ENCODE results near the gene PPFIBP2. TPM values are rescaled to one million over a fixed set of nuclear protein-coding genes. Genes with fewer than 3 reads are reported as not detected.

PPFIBP2 gene
- total RNA-seq, 2 experiments from 2014 or later, result 19.9 to 25.7 TPM

DNA sequence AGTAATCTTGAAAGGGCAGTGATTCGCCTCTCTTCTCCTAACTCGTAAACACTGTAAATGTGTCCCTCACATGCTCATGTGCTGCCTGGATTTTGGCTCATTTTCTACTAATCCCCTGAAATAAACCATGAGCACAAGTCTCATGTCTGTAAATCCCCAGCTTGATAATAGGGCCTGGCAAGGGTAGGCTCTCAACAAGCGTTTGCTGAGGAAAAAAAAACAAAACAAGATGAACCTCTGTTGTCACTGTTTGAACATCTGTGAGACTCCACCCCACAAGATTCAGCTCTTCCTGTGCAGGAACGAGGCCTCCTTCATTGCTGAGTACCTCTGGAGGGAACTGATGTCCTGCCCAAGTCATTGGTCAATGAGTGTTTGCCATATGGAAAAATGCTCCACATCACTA is 164.0 kb downstream of the PPFIBP2 start:
- no peak for ATAC-seq (ENCODE audit: low read depth)
- H3K4me3 Mint-ChIP-seq, result no peak overlapping the region
- H3K4me1 Mint-ChIP-seq, result peaks cover 3% of the 10 kb centered on the region
- H3K27me3 Mint-ChIP-seq, result peaks cover 43% of the 10 kb centered on the region
- no peaks in the 10 kb centered on the region for H3K9me3 Mint-ChIP-seq
- POLR2A ChIA-PET, result no interaction called here
- no peak for DNase-seq
- no peak overlapping the region for H3K27ac Mint-ChIP-seq
- H3K36me3 Mint-ChIP-seq, result no peaks in the 10 kb centered on the region

DNA sequence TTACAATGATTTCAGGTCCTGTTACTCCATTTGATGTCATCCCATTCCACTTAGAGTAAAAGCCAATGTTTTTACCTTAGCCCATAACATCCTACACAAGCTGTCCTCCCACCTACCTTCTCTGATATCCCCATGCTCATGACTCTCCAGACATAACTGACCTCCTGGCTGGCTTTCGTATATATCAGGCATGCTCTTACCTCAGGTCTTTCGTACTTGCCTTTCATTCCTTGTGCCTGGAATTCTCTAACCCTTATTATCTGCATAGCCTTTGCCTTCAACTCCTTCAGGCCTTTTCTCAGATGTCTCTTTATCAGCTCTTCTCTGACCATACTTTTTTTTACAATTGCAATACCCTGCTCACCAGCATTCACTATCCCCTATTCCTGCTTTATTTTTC is 169.8 kb downstream of the PPFIBP2 start:
- H3K4me3 Mint-ChIP-seq, result no peak overlapping the region
- H3K36me3 Mint-ChIP-seq, result no peaks in the 10 kb centered on the region
- H3K4me1 Mint-ChIP-seq, result no peaks in the 10 kb centered on the region
- POLR2A ChIA-PET, result no interaction called here
- peaks cover 12% of the 10 kb centered on the region for H3K27me3 Mint-ChIP-seq
- H3K27ac Mint-ChIP-seq, result no peak overlapping the region
- no peak for ATAC-seq (ENCODE audit: low read depth)
- no peak for DNase-seq
- no peaks in the 10 kb centered on the region for H3K9me3 Mint-ChIP-seq

DNA sequence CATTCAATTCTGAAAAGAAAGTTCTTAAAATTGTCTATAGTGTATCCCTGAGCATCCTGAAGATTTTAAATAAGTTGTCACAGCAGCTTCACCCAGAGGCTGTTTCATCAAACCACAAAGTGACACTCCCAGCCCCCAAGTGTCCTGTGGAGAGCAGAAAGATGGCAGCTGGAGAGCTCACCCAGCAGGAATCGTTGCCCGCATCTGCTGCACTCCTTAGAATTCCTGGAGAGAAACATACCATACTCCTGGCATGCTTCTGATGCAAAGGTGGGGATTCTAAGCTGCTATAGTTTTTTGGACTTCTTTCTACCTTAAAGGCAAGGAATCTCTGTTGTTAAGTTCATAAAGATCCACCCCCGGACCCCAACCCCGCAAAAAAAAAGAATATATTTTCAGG is 173.0 kb downstream of the PPFIBP2 start:
- H3K27ac Mint-ChIP-seq, result no peak overlapping the region
- POLR2A ChIA-PET, result no interaction called here
- ATAC-seq (ENCODE audit: low read depth) (no peak), DNase-seq (no peak)
- H3K36me3 Mint-ChIP-seq, result no peaks in the 10 kb centered on the region
- no peaks in the 10 kb centered on the region for H3K9me3 Mint-ChIP-seq
- H3K4me1 Mint-ChIP-seq, result no peaks in the 10 kb centered on the region
- peaks cover 22% of the 10 kb centered on the region for H3K27me3 Mint-ChIP-seq
- no peak overlapping the region for H3K4me3 Mint-ChIP-seq

DNA sequence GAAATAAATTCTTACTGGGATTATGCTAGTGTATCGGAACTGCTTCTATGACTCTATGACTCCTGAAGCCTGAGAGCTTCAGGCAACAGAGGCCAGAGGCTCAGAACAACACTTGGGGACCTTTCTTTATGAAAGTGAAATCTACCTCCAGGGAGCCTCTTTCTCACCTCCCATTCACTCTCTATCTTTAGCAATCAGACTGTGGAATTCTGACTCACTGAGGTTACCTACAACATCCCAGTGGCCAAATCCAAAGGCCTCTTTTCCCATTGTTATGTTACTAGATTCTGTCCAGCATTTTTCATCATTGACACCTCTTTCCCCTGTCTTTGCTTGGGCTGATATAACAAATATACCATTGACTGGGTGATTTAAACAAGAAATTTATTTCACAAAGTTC is 173.6 kb downstream of the PPFIBP2 start:
- no peak overlapping the region for H3K4me3 Mint-ChIP-seq
- ATAC-seq (ENCODE audit: low read depth) (no peak), DNase-seq (no peak)
- H3K4me1 Mint-ChIP-seq, result no peaks in the 10 kb centered on the region
- POLR2A ChIA-PET, result no interaction called here
- H3K36me3 Mint-ChIP-seq, result no peaks in the 10 kb centered on the region
- H3K27ac Mint-ChIP-seq, result no peak overlapping the region
- H3K9me3 Mint-ChIP-seq, result no peaks in the 10 kb centered on the region
- peaks cover 23% of the 10 kb centered on the region for H3K27me3 Mint-ChIP-seq

DNA sequence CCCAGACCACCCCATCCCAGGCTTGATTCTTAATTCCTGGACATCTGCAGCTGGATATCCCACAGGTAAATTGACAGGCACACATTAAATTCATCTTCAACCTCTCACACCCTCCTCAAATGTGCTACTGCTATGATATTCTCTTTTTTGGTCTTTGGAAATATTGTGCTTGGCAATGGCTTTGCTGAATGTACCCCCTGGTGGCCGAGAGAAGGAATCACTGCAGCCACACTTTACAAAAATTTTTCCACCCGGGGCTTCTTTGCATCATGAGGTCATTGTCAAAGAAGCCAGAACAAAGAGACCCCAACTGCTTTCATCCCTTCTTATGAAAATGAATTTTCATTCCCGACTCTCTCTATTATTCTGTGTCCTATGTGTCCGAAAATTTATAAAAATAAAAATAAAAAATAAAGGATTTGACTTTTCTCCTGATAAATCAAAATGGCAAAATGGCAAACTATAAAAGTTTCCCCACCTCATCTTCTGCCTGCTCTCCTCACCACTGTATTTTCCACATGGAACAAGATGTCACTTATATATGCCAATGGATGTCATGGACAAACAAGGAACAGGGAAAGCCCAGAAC is 174.5 kb downstream of the PPFIBP2 start:
- POLR2A ChIA-PET, result no interaction called here
- H3K27me3 Mint-ChIP-seq, result peaks cover 30% of the 10 kb centered on the region
- H3K9me3 Mint-ChIP-seq, result no peaks in the 10 kb centered on the region
- ATAC-seq (ENCODE audit: low read depth), result no peak
- H3K27ac Mint-ChIP-seq, result no peak overlapping the region
- H3K4me1 Mint-ChIP-seq, result no peaks in the 10 kb centered on the region
- no peaks in the 10 kb centered on the region for H3K36me3 Mint-ChIP-seq
- no peak for DNase-seq
- no peak overlapping the region for H3K4me3 Mint-ChIP-seq

DNA sequence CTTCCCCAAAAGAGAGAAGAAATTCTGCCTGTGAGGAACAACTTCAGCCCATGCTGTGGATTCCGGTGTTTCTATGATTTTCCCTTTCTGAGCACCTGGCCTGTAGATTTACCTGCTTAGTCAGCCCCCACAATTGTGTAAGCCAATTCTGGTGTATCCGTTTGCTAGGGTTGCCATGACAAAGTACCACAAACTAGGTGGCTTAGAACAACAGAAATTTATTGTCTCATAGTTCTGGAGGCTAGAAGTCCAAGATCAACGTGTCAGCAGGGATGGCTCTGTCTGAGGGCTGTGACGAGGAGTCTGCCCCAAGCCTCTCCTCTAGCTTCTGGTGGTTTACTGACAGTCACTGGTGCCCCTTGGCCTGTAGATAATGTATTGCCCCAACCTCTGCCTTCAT is 175.4 kb downstream of the PPFIBP2 start:
- POLR2A ChIA-PET, result no interaction called here
- no peak for ATAC-seq (ENCODE audit: low read depth)
- Mint-ChIP-seq H3K4me1 (peaks cover under 1% of the 10 kb centered on the region), H3K27ac (no peak overlapping the region), H3K27me3 (peaks cover 40% of the 10 kb centered on the region), H3K9me3 (no peaks in the 10 kb centered on the region), H3K36me3 (no peaks in the 10 kb centered on the region), H3K4me3 (no peak overlapping the region)
- DNase-seq, result no peak

DNA sequence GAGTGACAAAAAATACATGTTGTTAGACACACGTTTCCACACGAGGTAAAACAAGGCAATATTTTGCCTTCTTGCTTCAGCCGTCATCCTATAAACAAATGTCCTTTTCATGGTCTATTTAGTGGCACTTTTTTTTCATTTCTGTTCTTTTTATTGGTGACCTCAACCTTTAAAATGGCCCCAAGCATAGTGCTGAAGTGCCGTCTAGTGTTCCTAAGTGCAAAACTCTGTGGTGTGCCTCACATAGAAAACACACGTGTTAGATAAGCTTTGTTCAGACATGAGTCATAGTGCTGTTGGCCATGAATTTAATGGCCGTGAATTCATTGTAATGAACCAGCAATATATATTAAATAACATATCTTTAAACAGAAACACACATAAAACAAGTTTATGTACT is 176.8 kb downstream of the PPFIBP2 start:
- Mint-ChIP-seq H3K9me3 (no peaks in the 10 kb centered on the region), H3K36me3 (no peaks in the 10 kb centered on the region), H3K4me1 (peaks cover 1% of the 10 kb centered on the region), H3K27me3 (peaks cover 40% of the 10 kb centered on the region), H3K4me3 (no peak overlapping the region), H3K27ac (no peak overlapping the region)
- DNase-seq (no peak), ATAC-seq (ENCODE audit: low read depth) (no peak)
- POLR2A ChIA-PET, result no interaction called here

DNA sequence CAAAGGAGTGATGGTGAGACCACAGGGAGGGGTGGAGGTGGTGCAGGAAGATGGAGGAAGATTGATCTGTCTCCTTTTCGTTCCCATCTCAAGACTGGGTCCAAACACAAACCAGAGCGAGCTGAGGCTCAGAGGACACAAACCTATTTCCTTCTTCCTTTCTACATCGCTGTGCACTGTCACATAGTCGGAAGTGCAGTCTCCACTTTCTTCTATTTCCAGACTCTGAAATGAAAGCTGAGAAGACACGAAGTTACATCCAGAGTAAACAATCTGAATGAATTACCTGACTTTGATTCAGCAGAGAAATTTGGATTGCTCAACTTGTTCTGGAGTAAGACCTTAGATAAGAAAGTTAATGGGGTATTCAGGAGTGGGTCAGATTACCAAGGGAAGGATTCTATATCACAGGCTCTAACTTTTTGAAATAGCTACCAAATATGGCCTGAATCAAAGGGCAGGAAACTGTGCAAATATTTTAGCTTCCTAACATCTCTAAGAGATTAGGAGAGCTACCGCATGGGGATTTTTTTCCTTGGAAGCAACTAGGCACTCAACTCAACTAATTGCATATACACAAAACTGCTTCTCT is 178.1 kb downstream of the PPFIBP2 start:
- Mint-ChIP-seq H3K4me3 (no peak overlapping the region), H3K9me3 (no peaks in the 10 kb centered on the region), H3K36me3 (no peaks in the 10 kb centered on the region), H3K27me3 (peaks cover 40% of the 10 kb centered on the region), H3K4me1 (peaks cover 1% of the 10 kb centered on the region), H3K27ac (no peak overlapping the region)
- no peak for DNase-seq
- ATAC-seq (ENCODE audit: low read depth), result no peak
- POLR2A ChIA-PET, result no interaction called here

DNA sequence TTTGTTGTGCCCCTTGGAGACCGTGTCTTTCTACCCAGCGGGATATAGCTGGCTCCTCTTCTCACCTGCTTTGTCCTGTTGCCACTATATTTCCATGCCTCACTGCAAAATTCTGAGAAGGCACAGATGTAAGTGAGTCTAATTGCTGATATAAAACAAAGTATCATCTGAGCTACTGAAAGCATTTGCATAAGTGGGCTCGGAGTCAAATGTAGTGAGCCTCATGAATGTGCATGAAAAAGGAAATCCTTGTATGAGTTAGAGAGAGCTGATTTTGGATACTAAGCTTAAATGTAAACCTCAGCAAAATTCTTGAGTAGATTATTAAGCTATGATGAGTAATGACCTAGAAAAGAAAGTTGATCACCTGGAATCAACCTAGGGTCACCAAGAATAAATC is 178.6 kb downstream of the PPFIBP2 start:
- no peaks in the 10 kb centered on the region for H3K9me3 Mint-ChIP-seq
- no peak overlapping the region for H3K27ac Mint-ChIP-seq
- H3K27me3 Mint-ChIP-seq, result peaks cover 40% of the 10 kb centered on the region
- H3K36me3 Mint-ChIP-seq, result no peaks in the 10 kb centered on the region
- H3K4me1 Mint-ChIP-seq, result peaks cover 1% of the 10 kb centered on the region
- DNase-seq, result no peak
- H3K4me3 Mint-ChIP-seq, result no peak overlapping the region
- POLR2A ChIA-PET, result no interaction called here
- no peak for ATAC-seq (ENCODE audit: low read depth)

DNA sequence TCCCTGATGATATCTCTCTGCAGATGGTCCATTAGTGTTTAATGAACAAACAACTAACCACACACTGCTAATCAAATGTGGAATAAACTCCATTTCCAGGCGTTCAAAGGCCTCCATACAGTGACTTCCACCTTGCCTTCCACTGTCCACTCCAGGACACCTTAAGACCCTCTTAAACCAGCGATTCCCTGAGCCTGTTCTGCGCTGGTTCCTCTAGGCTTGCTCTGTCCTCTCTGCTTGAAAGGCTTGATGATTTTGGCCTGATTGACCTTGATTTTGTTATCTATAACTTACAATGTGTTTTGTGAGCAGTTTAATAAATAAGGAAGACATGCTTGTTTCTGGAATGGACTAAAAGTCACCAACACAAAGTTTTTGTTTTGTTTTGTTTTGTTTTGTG is 180.4 kb downstream of the PPFIBP2 start:
- H3K27me3 Mint-ChIP-seq, result peaks cover 43% of the 10 kb centered on the region
- no peak overlapping the region for H3K27ac Mint-ChIP-seq
- H3K4me3 Mint-ChIP-seq, result no peak overlapping the region
- no peaks in the 10 kb centered on the region for H3K9me3 Mint-ChIP-seq
- DNase-seq (no peak), ATAC-seq (ENCODE audit: low read depth) (no peak)
- POLR2A ChIA-PET, result no interaction called here
- H3K36me3 Mint-ChIP-seq, result no peaks in the 10 kb centered on the region
- H3K4me1 Mint-ChIP-seq, result peaks cover 1% of the 10 kb centered on the region

DNA sequence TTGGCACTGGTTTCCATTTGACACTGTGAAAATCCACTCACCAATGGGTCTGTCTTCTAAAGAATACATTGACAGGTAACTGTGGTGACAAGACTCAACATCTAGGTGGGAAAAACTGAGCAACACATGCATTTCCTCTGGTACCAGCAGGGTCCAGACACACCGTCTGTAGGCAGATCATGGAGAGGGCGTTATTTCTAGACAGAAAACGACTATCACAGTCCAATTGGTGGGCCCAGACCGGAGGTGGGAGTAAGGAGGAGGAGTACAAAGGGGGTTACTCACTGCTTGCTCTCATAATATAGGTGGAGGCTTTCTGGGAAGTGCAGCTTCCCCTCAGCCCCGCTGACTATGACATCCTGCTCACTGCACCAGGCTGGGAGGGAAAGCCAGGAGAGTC is 182.6 kb downstream of the PPFIBP2 start:
- Mint-ChIP-seq H3K4me3 (no peak overlapping the region), H3K4me1 (peaks cover 1% of the 10 kb centered on the region), H3K27me3 (peaks cover 36% of the 10 kb centered on the region), H3K9me3 (no peaks in the 10 kb centered on the region), H3K27ac (no peak overlapping the region), H3K36me3 (no peaks in the 10 kb centered on the region)
- DNase-seq (no peak), ATAC-seq (ENCODE audit: low read depth) (no peak)
- POLR2A ChIA-PET, result no interaction called here

Other genes with a start within 250 kb of the PPFIBP2 start
- gene OLFML1, start 28.5 kb upstream of the PPFIBP2 start, total RNA-seq, result not detected
- 1 to 10 TPM; 1.4 to 1.6 TPM for gene CYB5R2, start 159.5 kb downstream of the PPFIBP2 start, total RNA-seq
- gene OVCH2, start 192.5 kb downstream of the PPFIBP2 start, total RNA-seq, result not detected

All from activated naive CD8-positive, alpha-beta T cell treated with anti-CD3 and anti-CD28 coated beads, Interleukin-2, amount 10 ng/mL, durations not matched to agents 7 days and 5 days (primary cell).